Heart left ventricle (tissue), 13 donors: Measurements from ENCODE around the gene SND1.

Source experiments
- POLR2A ChIP-seq, 2 donors: fragments of 450-650 bp; IDR thresholded peaks; one replicate each; pipeline ENCODE4 v1.6.1; 2017; ENCODE audit warnings: antibody characterized with exemption in 2 of 2, mild to moderate bottlenecking in 2 of 2, moderate library complexity in 2 of 2
- TF ChIP-seq, protein P1 (sequence below), 12 donors: fragments of 200-600 bp; sonication (generic) in 4 of 12; IDR thresholded peaks; one replicate each; pipeline versions ENCODE4 v1.5.0 to v1.8.0; 2018 to 2022; ENCODE audit warnings: antibody characterized with exemption in 12 of 12, mild to moderate bottlenecking in 5 of 12
- donor health status: ischemic (EF 13 %, LVEDD 7.1; RV severe dilation, severe dysfunction).
- donor health status: DM: no; HTN: yes; CAD: no.
- donor health status: DM: no; HTN: no; CAD: no.
- donor health status: ischemic (EF 25% LVEDD 6.9; RV normal size, moderate dysfunction).
- donor health status: ischemic (EF 25% LVEDD 5.7; RV mildly dilated, moderate dysfunction).
- donor health status: ischemic (EF 35%, LVEDD 5.7; RV mildly dilated, moderate dysfunction).
- donor health status: nonischemic (EF 11% LVEDD 7.7; RV severe dilation, severe dysfunction).
- donor health status: DM: yes; HTN: yes; CAD: no.
- donor health status: PGD.
- donor health status: ischemic (EF 29% LVEDD 5.4; RV normal size, mild dysfunction).
- donor health status: nonischemic (EF 23%, LVEDD 6.1; RV moderate dilation, normal function).

DNA sequence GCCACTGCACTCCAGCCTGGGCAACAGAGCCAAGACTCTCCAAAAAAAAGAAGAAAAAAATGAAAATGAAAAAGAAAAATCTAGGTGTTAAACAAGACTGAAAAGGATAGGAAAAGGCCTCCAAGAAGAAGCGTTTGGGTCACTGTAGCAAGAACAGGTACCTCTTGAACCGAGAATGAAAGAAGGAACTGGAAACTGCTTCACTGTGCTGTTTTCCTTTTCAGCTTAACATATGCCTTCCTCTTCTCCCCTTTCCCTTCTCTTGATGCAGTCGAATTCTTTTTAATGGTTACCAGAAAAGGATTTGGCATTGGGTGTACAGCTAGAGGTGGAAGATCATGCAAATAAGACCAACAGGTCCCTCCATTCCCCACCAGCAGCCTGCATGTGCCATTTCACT lies 351.2 kb downstream of the SND1 start:
- TF ChIP-seq, protein P1, sequence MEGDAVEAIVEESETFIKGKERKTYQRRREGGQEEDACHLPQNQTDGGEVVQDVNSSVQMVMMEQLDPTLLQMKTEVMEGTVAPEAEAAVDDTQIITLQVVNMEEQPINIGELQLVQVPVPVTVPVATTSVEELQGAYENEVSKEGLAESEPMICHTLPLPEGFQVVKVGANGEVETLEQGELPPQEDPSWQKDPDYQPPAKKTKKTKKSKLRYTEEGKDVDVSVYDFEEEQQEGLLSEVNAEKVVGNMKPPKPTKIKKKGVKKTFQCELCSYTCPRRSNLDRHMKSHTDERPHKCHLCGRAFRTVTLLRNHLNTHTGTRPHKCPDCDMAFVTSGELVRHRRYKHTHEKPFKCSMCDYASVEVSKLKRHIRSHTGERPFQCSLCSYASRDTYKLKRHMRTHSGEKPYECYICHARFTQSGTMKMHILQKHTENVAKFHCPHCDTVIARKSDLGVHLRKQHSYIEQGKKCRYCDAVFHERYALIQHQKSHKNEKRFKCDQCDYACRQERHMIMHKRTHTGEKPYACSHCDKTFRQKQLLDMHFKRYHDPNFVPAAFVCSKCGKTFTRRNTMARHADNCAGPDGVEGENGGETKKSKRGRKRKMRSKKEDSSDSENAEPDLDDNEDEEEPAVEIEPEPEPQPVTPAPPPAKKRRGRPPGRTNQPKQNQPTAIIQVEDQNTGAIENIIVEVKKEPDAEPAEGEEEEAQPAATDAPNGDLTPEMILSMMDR (IDR thresholded peaks at IDR 0.05) = no peak
- no peak for TF ChIP-seq POLR2A (IDR thresholded peaks at IDR 0.05)
